ENCODE results near the gene LAMA5. TPM values are rescaled to one million over a fixed set of nuclear protein-coding genes. Genes with fewer than 3 reads are reported as not detected.

Gene LAMA5
- total RNA-seq, 1 experiment from 2014 or later = 61.0 TPM

- H3K36me3 ChIP-seq (replicated peaks; ENCODE audit: control insufficient read depth, insufficient read depth, low read length) = peaks cover 45% of the 10 kb centered on the region
- no peaks in the 10 kb centered on the region for H3K27me3 ChIP-seq (ENCODE audit: control insufficient read depth, insufficient read depth, low read length)
- no peak overlapping the region for H3K4me3 ChIP-seq (ENCODE audit: insufficient read depth, low read depth, low read length)
- DNase-seq = no peak
Observed at GRCh38 chr20:62323146-62323979, 43.7 kb downstream of the LAMA5 start.

- Histone ChIP-seq H3K27me3 (ENCODE audit: control insufficient read depth, insufficient read depth, low read length) (no peaks in the 10 kb centered on the region), H3K36me3 (replicated peaks; ENCODE audit: control insufficient read depth, insufficient read depth, low read length) (peaks cover 44% of the 10 kb centered on the region), H3K4me3 (ENCODE audit: insufficient read depth, low read depth, low read length) (no peak overlapping the region)
- no peak for DNase-seq
Observed at GRCh38 chr20:62322492-62323041, 44.5 kb downstream of the LAMA5 start.

- no peak for DNase-seq
- H3K27me3 ChIP-seq (ENCODE audit: control insufficient read depth, insufficient read depth, low read length) = no peaks in the 10 kb centered on the region
- H3K36me3 ChIP-seq (replicated peaks; ENCODE audit: control insufficient read depth, insufficient read depth, low read length) = peaks cover 45% of the 10 kb centered on the region
Observed at GRCh38 chr20:62321975-62322374, 45.1 kb downstream of the LAMA5 start.

GRCh38 chr20:62321521-62321948 is 45.6 kb downstream of the LAMA5 start:
- DNase-seq = peak; percentile 96
- Histone ChIP-seq H3K27me3 (ENCODE audit: control insufficient read depth, insufficient read depth, low read length) (no peaks in the 10 kb centered on the region), H3K36me3 (replicated peaks; ENCODE audit: control insufficient read depth, insufficient read depth, low read length) (peaks cover 44% of the 10 kb centered on the region), H3K4me3 (ENCODE audit: insufficient read depth, low read depth, low read length) (no peak overlapping the region)

More at GRCh38 chr20:62321975-62322374, 45.1 kb downstream of the LAMA5 start:
- no peak overlapping the region for H3K4me3 ChIP-seq (ENCODE audit: insufficient read depth, low read depth, low read length)

GRCh38 chr20:62320581-62321354 is 46.3 kb downstream of the LAMA5 start:
- Histone ChIP-seq H3K4me3 (ENCODE audit: insufficient read depth, low read depth, low read length) (no peak overlapping the region), H3K36me3 (replicated peaks; ENCODE audit: control insufficient read depth, insufficient read depth, low read length) (peaks cover 47% of the 10 kb centered on the region), H3K27me3 (ENCODE audit: control insufficient read depth, insufficient read depth, low read length) (no peaks in the 10 kb centered on the region)
- peak; percentile 94 for DNase-seq

- no peak for DNase-seq
- H3K4me3 ChIP-seq (ENCODE audit: insufficient read depth, low read depth, low read length) = no peak overlapping the region
- H3K27me3 ChIP-seq (ENCODE audit: control insufficient read depth, insufficient read depth, low read length) = no peaks in the 10 kb centered on the region
- peaks cover 48% of the 10 kb centered on the region for H3K36me3 ChIP-seq (replicated peaks; ENCODE audit: control insufficient read depth, insufficient read depth, low read length)
Observed at GRCh38 chr20:62319346-62319909, 47.7 kb downstream of the LAMA5 start.

- no peaks in the 10 kb centered on the region for H3K27me3 ChIP-seq (ENCODE audit: control insufficient read depth, insufficient read depth, low read length)
- DNase-seq = no peak
- H3K36me3 ChIP-seq (replicated peaks; ENCODE audit: control insufficient read depth, insufficient read depth, low read length) = peaks cover 48% of the 10 kb centered on the region
- no peak overlapping the region for H3K4me3 ChIP-seq (ENCODE audit: insufficient read depth, low read depth, low read length)
Observed at GRCh38 chr20:62318400-62319345, 48.4 kb downstream of the LAMA5 start.

GRCh38 chr20:62317167-62317655 is 49.9 kb downstream of the LAMA5 start:
- H3K36me3 ChIP-seq (replicated peaks; ENCODE audit: control insufficient read depth, insufficient read depth, low read length) = peaks cover 53% of the 10 kb centered on the region
- no peak overlapping the region for H3K4me3 ChIP-seq (ENCODE audit: insufficient read depth, low read depth, low read length)
- no peaks in the 10 kb centered on the region for H3K27me3 ChIP-seq (ENCODE audit: control insufficient read depth, insufficient read depth, low read length)
- DNase-seq = no peak

GRCh38 chr20:62316331-62317166 is 50.6 kb downstream of the LAMA5 start:
- peaks cover 51% of the 10 kb centered on the region for H3K36me3 ChIP-seq (replicated peaks; ENCODE audit: control insufficient read depth, insufficient read depth, low read length)
- no peak overlapping the region for H3K4me3 ChIP-seq (ENCODE audit: insufficient read depth, low read depth, low read length)
- H3K27me3 ChIP-seq (ENCODE audit: control insufficient read depth, insufficient read depth, low read length) = no peaks in the 10 kb centered on the region
- DNase-seq = no peak

- Histone ChIP-seq H3K4me3 (ENCODE audit: insufficient read depth, low read depth, low read length) (no peak overlapping the region), H3K36me3 (replicated peaks; ENCODE audit: control insufficient read depth, insufficient read depth, low read length) (peaks cover 49% of the 10 kb centered on the region), H3K27me3 (ENCODE audit: control insufficient read depth, insufficient read depth, low read length) (no peaks in the 10 kb centered on the region)
- DNase-seq = no peak
Observed at GRCh38 chr20:62315773-62316172, 51.3 kb downstream of the LAMA5 start.

GRCh38 chr20:62314711-62315302 is 52.3 kb downstream of the LAMA5 start:
- peaks cover 47% of the 10 kb centered on the region for H3K36me3 ChIP-seq (replicated peaks; ENCODE audit: control insufficient read depth, insufficient read depth, low read length)
- DNase-seq = no peak
- H3K27me3 ChIP-seq (ENCODE audit: control insufficient read depth, insufficient read depth, low read length) = no peaks in the 10 kb centered on the region
- no peak overlapping the region for H3K4me3 ChIP-seq (ENCODE audit: insufficient read depth, low read depth, low read length)

- Histone ChIP-seq H3K27me3 (ENCODE audit: control insufficient read depth, insufficient read depth, low read length) (no peaks in the 10 kb centered on the region), H3K36me3 (replicated peaks; ENCODE audit: control insufficient read depth, insufficient read depth, low read length) (peaks cover 45% of the 10 kb centered on the region), H3K4me3 (ENCODE audit: insufficient read depth, low read depth, low read length) (no peak overlapping the region)
- no peak for DNase-seq
Observed at GRCh38 chr20:62314339-62314638, 52.8 kb downstream of the LAMA5 start.

All from H7 (cell line).